Hematopoietic multipotent progenitor cell treated with erythropoietin and hydrocortisone succinate and interleukin-3 and kit ligand, for 4 days (in vitro differentiated cells): Measurements from ENCODE around the gene IL1RN.

Experiments
- DNase-seq: peaks from one replicate; pipeline ENCODE4 v3.0.0-alpha.2; 2015

The IL1RN gene

DNA sequence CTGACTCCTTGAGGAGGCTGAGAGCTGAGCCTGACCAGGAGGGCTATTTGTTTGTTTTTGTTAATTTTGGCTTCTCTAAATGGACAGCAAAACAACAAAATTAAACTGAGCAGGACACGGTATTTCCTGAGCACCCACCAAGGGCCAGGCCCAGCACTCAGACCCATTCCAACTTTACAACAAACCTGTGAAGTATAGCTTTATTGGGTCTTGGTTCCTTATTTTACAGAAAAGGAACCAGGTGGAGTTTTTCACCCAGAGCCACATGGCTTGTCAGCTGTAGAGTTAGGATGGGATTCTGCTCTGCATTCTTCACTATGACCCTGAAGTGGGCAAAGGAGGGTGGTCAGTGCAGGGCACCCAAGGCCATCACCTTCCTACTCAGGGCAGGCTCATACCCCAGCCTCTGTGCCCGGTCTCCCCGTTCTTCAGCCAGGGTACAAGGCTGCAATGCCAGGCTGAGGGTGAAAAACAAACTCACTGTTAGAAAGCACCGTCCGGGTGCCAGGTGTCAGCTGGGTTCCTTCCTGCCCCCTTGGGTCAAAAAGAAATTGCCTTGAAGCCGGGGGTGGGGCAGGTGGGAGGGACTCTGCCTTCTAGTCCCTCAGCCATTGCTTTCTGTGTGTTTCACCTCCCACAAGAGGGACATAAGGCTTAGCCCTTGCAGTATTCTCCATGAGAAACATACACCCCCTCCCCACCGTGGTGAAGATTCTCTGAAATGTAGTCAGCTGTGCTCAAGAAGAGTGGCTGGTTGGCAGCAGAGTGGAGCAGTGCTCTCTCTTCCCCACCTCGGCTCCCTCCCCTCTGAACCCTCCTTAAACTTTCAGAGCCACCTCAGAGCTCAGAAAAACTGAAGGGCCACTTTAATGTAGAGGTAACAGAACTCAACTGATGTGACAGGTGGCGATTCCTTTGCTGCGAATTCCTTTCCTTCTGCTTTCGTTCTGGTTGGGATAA is 48.6 kb downstream of the IL1RN start:
- peak; percentile 27 for DNase-seq

DNA sequence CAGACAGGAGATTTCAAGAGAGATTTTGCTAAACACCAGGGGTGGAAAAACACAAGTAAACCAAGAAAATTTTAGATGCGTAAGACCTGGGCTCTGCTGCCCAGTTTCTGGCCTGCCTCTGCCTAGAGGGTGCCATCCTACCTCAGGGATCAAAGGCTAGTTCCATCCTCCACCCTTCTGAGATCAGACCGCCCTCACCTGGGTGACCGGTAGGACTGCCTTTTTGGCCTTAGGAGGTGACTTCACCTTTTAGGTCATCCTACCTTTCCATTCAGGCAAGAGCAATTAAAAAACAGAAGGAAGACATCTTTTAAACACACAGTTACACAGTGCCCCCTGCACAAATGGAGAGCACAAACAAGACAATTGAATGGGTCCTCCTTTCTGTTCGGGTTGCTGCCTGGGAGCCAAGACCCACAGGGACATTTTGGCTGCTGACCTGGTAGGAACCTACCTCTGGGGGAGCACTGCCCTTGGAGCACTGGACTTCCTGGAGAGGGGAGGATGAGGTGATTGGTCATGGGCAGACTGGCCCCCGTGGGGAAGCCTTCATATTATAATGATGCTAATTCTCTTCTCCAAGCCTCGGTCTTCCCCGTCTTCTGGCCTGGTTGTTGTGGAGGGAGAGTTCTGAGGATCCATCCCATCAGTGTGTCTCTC is 49.4 kb downstream of the IL1RN start:
- no peak for DNase-seq

DNA sequence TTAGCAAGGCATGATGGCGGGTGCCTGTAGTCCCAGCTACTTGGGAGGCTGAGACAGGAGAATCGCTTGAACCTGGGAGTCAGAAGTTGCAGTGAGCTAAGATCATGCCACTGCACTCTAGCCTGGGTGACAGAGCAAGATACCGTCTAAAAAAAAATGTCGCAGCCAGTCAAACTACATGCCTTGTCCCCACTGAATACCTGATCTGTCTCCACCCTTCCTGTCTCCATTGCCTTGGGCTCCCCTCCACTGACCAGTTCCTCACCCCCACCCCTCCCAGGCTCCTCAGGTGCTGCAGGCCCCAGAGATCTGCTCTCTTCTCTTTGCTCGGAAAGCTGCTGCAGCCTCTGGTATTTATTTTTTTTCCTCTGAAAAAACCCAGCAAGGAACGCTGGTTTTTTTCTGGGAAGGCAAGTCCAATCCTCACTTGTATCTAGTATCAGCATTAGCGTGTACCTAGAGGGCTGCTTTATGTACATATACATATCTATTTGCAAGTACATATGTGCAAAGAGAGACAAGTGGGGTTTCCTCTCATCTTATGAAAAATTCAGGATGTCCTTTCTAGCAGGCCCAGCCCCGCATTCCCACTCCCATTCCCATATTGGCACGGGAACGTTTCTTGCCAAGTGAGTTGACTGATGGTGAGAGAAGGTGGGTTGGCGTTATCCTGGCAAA is 50.8 kb downstream of the IL1RN start:
- DNase-seq, result no peak

DNA sequence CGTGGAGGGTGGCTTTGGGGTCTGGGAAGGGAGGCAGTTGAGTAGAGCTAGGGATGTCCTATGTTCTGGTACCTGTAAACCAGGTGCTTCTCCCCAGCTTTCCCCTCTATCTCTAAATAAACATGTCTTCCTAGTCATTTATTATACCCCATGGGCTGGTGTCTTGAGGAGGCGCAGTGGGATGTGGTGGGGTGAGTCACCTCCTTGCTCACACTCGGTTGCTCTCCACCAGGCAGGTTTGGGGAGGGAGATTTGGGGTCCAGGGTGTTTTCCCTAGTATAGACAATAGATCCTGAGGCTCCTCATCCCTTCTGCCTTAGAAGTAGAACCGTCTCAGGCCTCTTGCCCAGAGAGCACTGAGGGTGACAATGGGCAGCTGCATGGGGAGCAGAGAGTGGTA is 51.5 kb downstream of the IL1RN start:
- no peak for DNase-seq

DNA sequence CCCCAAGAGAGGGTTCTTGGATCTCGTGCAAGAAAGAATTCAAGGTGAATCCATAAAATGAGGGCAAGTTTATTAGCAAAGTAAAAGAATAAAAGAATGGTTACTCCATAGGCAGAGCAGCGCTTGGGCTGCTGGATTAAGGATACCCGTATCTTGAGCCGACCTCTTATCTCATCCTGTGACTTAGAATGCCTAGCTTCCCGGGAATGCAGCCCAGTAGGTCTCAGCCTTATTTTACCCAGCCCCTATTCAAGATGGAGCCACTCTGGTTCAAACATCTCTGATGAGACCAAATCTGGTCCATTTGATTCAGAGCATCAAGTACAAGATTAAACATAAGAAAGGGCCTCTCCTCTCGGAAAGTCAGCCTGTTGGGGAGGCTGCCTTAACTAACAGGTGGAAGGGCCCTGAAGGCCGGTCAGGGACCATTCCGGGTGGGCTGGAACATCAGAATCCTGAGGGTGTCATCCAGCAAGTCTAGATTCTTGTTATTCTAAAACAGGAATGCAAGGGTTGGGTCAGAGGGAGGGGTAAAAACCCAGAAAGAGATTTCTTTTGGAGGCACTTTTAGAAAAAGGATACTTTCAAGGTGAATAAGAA is 52.1 kb downstream of the IL1RN start:
- no peak for DNase-seq

DNA sequence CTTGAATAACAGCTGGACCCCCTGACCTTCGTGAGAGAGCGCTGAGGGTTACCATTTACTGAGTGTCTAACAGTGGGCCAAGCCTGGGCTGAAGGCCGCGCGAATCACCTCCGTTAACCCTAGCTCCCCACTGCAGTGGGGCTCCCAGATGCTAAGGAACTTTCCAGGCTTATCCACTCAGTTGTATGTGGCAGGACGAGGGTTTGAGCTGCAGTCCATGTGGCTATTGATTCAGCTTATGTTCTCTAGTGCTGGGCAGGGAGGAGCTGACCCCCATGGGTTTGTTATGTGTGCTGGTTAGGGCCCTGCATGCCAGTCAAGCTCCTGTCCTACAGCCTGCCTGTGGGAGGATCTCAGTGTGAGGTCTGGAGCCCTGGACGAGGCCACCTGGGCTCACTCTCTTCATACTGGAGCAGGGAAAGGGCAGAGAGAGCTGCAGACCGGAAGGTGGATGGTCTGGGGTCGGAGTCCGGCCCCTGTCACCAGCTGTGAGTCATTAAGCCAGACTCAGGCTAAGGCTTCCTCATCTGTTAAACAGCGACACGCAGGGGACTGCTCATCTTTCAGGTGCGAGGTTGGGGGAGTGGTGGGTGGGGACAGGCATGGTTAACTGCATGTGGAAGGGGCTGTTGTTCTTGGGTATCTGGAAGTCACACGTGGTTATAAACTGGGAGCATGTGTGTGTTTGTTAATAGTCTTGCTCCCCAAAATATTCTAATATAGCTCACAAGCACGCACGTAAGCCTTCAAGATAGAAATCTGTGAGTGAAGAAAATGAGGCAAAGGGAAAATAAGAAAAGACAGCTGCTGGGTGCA is 52.9 kb downstream of the IL1RN start:
- no peak for DNase-seq

DNA sequence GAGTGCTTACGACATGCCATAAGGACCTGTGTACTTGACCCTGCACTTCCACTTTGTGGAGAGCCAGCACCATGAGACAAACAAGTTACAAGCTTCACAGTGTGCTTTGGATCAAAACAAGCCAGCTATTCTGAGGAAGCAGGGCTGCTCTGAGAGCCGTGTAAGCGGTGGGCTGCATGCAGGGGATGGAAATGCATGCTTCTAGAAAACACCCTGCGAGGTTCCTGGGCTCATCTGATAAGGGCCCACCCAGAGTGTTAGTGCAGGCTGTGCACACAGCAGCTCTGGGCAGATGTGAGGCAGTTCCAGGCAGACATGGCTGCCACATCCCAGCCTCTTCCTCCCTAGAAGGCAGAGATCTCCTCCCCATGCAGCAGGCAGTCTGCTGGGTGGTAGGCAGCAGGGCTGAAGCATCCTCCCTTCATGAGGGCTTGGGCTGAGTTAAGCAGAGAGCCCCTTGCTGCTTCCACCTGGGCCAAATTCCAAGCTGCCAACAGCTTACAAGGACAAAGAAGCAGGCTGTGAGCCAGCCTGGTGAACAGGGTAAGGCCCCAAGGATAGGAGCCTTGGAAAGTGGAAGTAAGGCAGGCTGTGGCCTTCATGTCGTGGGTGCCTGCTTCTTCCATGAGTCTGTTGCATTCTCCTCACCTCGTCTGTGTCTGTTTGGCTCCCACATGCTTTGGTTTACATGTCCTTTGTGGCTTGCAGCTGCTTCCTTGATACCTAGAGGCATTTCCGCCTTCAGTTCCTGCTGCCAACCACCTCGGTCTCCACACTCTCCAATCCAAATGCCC is 54.1 kb downstream of the IL1RN start:
- DNase-seq, result peak; percentile 86

DNA sequence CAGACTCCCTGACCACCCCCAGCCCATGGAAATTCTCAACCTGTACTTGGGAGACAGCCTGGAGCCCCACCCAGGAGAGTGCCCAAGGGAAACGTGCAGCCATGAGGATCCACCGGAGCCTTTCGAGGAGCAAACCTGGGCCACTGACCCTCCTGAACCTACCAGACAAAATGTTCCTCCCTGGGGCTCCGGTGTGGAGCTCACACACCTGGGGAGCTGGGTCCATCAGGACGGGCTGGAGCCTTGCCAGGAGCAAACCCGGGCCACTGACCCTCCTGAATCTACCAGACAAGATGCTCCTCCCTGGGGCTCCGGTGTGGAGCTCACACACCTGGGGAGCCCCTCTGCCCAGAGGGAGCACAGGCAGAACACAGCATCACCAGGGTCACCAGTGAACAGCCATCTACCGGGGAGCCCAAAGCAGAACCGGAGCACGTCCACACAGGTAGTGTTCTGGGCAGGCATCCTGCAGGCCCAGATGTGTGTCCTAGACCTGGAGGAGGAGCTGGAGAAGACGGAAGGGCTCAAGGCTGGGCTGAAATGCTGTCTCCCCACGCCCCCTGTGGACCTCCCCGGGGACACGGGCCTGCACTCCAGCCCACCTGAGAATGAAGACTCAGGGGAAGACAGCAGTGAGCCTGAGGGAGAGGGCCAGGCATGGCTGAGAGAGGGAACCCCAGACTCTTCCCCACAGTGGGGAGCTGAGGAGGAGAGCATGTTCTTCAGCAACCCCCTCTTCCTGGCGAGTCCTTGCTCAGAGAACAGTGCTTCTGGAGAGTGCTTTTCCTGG is 55.3 kb downstream of the IL1RN start:
- DNase-seq, result no peak

DNA sequence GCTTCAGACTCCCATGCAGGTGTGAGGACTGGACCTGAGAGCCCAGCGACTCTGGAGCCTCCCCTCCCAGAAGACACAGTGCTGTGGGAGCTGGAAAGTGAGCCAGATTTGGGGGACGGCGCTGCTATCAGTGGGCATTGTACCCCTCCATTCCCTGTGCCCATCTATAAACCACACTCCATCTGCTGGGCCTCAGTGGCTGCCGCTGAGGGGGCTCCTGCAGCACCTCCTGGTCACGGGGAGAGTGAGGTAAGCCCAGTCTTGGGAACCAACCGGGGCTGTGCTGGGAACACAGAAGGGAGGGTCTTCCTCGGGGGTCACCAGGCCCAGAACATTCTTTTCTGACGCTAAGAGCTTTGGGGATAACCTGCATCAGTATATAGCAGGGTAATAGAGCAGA is 55.9 kb downstream of the IL1RN start:
- DNase-seq, result no peak
